DMS 273 (cell line): ENCODE data around the gene KLK1.
"Not testable (repeated sequence)": the region's sequence is repeated elsewhere in the genome, so short reads cannot be mapped to it uniquely, and the experiment has no call there.

Experiments used
- DNase-seq: peaks from one replicate; lab custom pipeline; 2025; ENCODE audit not compliant: unreplicated experiment; lab: John Stamatoyannopoulos, UW

KLK1 gene

DNA sequence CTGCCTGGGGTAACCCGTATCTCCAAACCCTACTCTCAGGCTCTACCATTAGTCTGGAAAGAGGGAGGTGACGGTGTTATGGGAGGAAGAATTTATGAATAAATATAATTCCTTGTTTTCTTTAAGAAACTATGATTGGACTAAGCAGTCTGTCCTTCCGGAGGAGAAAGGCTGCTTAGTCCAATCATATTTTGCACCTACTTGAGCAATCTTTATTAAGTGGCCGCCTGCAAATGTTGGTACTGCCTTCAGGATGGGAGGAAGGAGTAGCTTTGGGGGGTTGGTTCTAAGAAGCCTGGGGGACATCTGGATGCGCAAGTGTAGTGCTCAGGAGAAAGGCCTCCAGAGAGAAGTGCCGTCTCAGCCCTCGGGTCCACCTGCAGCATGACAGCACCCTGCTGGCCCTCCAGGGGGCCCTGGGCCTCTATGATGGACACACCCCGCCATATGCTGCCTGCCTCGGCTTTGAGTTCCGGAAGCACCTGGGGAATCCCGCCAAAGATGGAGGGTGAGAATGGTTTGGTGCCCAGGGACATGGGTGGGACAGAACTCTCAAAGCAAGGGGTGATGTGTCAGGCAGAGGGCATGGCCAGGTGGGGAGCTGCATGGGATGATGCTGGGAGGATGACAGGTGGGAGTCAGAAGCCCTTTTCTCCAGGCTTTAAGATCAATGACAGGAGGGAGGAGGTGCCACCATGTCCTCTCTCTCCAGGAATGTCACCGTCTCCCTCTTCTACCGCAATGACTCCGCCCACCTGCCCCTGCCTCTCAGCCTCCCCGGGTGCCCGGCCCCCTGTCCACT, 29.3 kb downstream of the KLK1 start:
- DNase-seq = peak; percentile 88

GRCh38 chr19:50793558-50794065, 30.0 kb downstream of the KLK1 start:
- peak; percentile 71 for DNase-seq

DNA sequence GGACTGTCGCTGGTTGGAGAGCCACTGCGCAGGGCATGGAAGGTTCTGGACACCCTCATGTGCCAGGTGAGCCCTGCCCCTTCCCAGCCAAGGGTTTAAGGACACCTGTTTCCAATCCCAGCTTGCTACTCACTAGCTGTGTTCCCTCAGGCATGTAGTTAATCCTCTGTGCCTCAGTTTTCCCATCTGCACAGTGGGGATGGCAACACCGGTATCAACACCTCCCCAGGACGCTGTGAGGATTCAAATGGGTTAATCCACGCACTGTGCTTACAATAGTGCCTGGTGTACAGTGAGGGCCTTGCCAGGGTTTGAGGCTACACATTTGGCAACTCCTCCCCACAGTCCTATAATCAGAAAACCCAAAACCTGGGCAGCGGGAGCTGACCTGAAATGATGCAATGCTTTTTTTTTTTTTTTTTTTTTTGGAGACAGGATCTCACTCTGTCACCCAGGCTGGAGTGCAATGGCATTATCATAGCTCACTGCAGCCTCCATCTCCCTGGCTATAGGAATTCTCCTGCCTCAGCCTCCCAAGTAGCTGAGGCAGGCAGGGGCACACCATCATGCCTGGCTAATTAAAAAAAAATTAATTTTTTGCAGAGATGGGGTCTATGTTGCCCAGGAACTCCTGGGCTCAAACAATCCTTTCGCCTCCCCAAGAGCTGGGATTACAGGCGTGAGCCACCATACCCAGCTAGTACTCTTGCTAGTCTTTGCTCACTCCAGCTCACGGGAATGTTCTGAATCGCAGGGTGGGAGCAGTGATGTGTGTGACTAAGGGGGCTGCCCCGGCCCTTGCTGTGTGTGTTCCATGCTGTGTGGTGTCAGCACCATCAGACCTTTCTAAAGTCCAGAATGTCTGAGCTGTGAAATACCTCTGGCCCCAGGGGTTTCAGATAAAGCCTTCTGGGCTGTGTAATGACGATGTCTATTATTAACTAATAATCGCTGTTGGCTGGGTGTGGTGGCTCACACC, 31.0 kb downstream of the KLK1 start:
- DNase-seq = peak; percentile 52

DNA sequence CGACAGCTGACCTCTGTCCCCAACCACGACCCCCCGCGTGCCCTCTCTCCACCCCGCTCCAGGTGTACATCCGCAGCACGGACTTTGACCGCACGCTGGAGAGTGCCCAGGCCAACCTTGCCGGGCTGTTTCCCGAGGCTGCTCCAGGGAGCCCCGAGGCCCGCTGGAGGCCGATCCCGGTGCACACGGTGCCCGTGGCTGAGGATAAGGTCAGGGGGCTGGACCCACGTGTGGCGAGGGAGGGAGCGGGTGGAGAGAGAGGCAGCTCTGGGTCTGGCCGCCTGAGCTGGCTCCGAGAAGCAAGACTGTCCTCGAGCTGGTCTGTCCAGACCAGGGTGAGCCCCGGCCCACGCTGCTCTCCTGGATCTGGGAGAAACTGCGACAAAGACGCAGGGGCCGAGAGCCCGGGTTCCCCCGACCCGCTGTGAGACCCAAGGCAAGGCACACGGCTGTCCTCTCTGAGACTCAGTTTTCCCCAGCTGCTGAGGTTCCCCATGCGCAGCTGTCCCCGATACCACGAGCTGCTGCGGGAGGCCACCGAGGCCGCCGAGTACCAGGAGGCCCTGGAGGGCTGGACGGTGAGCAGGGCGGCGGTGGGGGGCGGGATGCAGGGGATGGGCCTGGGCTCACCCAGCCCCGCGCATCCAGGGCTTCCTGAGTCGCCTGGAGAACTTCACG, 31.9 kb downstream of the KLK1 start:
- peak; percentile 51 for DNase-seq

- DNase-seq = peak; percentile 52
Measured at GRCh38 chr19:50790922-50791467, 32.6 kb downstream of the KLK1 start.

- no peak for DNase-seq
Measured at GRCh38 chr19:50790396-50790795, 33.2 kb downstream of the KLK1 start, which contains the start of gene ACP4. Gene ACP4, plus strand, starts transcription at chr19:50790415. Its CDS starts 0 bp downstream, at chr19:50790415.

DNA sequence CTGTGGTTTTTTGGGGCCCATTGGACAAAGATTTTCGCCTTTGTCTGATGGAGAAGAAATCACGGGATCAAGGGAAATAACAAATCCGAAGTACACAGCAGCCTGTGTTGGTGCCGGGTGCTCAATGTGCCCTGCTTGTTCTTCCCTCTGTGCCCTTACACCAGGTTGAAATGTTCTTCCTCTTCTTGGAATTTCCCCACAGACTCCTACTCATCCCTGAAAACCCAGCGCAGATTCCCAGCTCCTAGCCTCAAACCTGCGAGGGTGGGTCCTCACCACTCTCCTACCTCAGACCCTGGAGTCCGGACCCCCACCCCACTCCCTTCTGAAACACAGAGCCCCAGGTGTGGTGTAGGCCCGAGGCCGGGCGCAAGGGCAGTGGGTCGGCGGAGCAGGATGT, 38.3 kb downstream of the KLK1 start:
- DNase-seq = no peak

DNA sequence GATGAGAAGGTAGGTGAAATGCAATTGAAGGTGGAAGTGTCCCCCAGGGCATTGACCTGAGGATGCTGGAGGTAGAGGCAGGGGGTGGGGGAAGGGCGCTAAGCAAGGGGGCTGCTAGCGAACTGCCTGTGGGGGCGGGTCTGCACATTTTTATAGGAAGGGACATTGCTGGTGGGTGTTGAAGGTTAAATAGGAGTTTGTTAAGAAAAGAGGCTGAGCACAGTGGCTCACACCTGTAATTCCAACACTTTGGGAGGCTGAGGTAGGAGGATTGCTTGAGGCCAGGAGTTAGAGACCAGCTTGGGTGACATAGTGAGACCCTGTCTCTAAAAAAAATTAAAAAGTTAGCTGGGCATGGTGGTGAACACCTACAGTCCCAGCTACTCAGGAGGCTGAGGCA, 38.9 kb downstream of the KLK1 start:
- DNase-seq = no peak

DNA sequence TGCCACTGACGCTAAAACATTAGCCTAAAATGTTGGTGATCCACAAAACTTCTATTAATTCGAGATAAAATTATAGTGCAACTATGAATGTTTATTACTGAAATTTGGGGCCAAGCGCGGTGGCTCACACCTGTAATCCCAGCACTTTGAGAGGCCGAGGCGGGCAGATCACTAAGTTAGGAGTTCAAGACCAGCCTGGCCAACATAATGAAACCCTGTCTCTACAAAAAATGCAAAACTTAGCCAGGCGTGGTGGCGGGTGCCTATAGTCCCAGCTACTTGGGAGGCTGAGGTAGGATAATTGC, 39.8 kb downstream of the KLK1 start:
- DNase-seq = not testable (repeated sequence)

- no peak for DNase-seq
Measured at GRCh38 chr19:50780753-50781435, 42.7 kb downstream of the KLK1 start.

DNA sequence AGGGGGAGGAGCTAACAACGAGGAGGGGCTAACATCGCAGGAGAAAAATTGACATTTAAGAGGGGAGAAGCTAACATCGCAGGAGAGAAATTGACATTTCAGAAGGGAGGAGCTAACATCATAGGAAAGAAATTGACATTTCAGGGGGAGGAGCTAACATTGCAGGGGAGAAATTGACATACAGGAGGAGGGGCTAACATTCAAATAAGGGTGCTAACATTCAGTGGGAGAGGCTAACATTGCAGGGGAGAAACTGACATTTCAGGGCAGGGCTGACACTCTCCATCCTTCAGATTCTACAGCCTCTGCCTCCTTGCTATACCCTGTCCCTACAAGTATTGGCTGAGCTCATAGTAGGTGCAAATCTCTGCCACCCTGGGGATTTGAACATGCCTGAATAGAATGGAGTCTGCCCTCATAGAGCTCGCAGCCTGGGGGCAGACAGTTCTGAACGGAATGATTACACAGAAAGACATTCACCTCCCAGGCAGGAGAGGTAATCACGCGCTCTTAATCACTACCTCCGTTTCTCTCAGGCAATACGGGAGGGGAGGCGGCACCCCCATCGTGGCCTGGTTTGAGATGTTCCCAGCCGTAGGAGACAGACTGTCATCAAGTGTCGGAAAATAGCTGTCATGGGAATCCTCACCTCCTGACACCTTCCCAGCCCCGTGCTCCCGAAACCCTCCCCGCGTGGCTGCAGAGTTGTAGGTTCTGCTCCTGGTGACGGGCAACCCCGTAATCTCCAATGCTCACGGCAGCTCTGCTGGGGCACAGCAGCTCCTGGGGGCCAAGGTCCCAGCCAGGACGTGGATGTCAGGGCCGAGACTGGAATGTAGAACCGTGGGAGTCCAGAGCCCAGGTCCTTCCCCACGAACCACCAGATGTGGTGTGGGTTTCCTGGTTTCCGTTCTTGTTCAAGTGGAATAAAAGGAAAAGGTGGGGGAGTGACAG, 43.8 kb downstream of the KLK1 start:
- no peak for DNase-seq

- no peak for DNase-seq
Measured at GRCh38 chr19:50778906-50779430, 44.6 kb downstream of the KLK1 start.

DNA sequence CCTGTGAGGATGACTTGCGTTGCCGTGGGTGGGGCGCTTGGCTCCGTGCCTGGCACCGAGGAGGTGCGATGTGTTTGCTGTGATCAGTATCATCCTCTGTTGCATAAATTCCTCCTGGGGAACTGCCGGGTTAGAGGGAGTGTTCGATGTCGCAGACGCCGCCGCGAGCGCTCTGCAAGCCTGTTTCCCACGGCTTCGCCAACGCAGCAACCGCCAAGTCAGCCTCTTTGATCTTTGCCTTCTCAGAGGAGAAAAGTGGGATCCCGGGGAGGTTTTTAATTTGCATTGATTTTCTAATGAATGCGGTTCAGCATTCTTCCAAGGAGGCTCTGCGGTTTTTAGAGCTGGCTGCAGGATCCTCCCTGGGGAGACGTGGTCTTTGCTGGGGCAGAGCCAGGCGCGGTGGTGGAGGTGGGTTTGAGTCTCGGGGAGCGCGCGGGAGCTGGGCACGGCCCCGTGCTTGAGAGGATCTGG, 45.7 kb downstream of the KLK1 start:
- DNase-seq = peak; percentile 39

- DNase-seq = no peak
Measured at GRCh38 chr19:50777261-50777660, 46.3 kb downstream of the KLK1 start.

DNA sequence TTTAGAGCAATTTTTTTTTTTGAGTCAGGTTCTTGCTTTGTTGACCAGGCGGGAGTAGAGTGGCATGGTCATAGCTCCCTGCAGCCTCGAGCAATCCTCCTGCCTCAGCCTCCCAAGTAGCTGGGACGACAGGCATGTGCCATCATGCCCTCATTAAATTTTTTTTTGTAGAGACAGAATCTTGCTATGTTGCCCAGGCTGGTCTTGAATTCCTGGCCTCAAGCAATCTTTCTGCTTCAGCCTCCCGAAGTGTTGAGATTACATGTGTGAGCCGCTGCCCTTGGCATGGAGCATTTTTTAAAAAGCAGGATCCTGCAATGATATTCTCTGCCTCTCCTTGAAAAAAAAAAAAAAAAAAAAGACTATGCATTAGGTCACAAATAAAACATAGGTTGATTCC, 47.5 kb downstream of the KLK1 start:
- DNase-seq = no peak

- DNase-seq = not testable (repeated sequence)
Measured at GRCh38 chr19:50773454-50773853, 50.1 kb downstream of the KLK1 start.

GRCh38 chr19:50772912-50773311, 50.7 kb downstream of the KLK1 start:
- not testable (repeated sequence) for DNase-seq

- DNase-seq = peak; percentile 27
Measured at GRCh38 chr19:50772476-50772875, 51.1 kb downstream of the KLK1 start.

DNA sequence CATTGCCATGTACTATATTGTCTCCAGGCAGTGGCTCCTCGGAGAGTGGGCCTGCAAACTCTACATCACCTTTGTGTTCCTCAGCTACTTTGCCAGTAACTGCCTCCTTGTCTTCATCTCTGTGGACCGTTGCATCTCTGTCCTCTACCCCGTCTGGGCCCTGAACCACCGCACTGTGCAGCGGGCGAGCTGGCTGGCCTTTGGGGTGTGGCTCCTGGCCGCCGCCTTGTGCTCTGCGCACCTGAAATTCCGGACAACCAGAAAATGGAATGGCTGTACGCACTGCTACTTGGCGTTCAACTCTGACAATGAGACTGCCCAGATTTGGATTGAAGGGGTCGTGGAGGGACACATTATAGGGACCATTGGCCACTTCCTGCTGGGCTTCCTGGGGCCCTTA, 52.7 kb downstream of the KLK1 start:
- DNase-seq = no peak
